ENCODE measurements around the gene LRRC37B.
A peak's percentile ranks its signal among the peaks of the same experiment; 100 is the strongest.
"Not testable (repeated sequence)": the region's sequence is repeated elsewhere in the genome, so short reads cannot be mapped to it uniquely, and the experiment has no call there.

LRRC37B gene

GRCh38 chr17:32084003-32084941 lies 77.1 kb downstream of the LRRC37B start:
- intact Hi-C loops (cut with DNase I), result not testable (repeated sequence)
- DNase-seq, result peak in 33 of 42 donors; percentile 20 to 86 (median 55)

- intact Hi-C loops (cut with DNase I), result not testable (repeated sequence)
Measured at GRCh38 chr17:32084942-32085829, 78.0 kb downstream of the LRRC37B start.

GRCh38 chr17:32086833-32087232 lies 79.7 kb downstream of the LRRC37B start:
- DNase-seq; intact Hi-C loops (cut with DNase I): not testable (repeated sequence)

More at GRCh38 chr17:32084942-32085829, 78.0 kb downstream of the LRRC37B start:
- DNase-seq, result not testable (repeated sequence)

GRCh38 chr17:32092062-32092461 lies 84.9 kb downstream of the LRRC37B start:
- DNase-seq; intact Hi-C loops (cut with DNase I): not testable (repeated sequence)

GRCh38 chr17:32099686-32100085 lies 92.5 kb downstream of the LRRC37B start:
- DNase-seq, result no peak
- intact Hi-C loops (cut with DNase I), result no loop called here

- intact Hi-C loops (cut with DNase I), result not testable (repeated sequence)
- DNase-seq, result peak in 2 of 42 donors; percentile 3 to 4
Measured at GRCh38 chr17:32100323-32100722, 93.1 kb downstream of the LRRC37B start.

- peak in 3 of 42 donors; percentile 5 to 13 (median 9) for DNase-seq
- intact Hi-C loops (cut with DNase I), result no loop called here
Measured at GRCh38 chr17:32100971-32101631, 93.9 kb downstream of the LRRC37B start.

- intact Hi-C loops (cut with DNase I), result no loop called here
- peak in 4 of 42 donors; percentile 5 to 25 (median 22) for DNase-seq
Measured at GRCh38 chr17:32102172-32102571, 95.0 kb downstream of the LRRC37B start.

- intact Hi-C loops (cut with DNase I), result no loop called here
- peak in 4 of 42 donors; percentile 8 to 36 (median 17) for DNase-seq
Measured at GRCh38 chr17:32102646-32103186, 95.5 kb downstream of the LRRC37B start.
